Skeletal muscle tissue (tissue), 4 donors: ENCODE measurements around the gene SLC22A17. TPM values are rescaled to one million over a fixed set of nuclear protein-coding genes. Genes with fewer than 3 reads are reported as not detected.

ENCODE experiments used
- H3K27ac ChIP-seq: one replicate; pipeline ENCODE4 v1.7.0; 2013; ENCODE audit warnings: mild to moderate bottlenecking, low read depth, low read length, inconsistent platforms
- H3K27me3 ChIP-seq, 3 donors: one replicate each; pipeline ENCODE4 v1.7.0; 2013; ENCODE audit warnings: low read length in 3 of 3; ENCODE audit not compliant: control insufficient read depth in 3 of 3, insufficient read depth in 3 of 3
- H3K36me3 ChIP-seq, 3 donors: one replicate each; pipeline ENCODE4 v1.7.0; 2013; ENCODE audit warnings: low read length in 3 of 3; ENCODE audit not compliant: control insufficient read depth in 3 of 3, insufficient read depth in 3 of 3
- H3K4me1 ChIP-seq, 3 donors: one replicate each; pipeline ENCODE4 v1.7.0; 2013; ENCODE audit warnings: low read length in 3 of 3, mild to moderate bottlenecking in 3 of 3; ENCODE audit not compliant: control insufficient read depth in 3 of 3, insufficient read depth in 3 of 3
- H3K4me3 ChIP-seq, 3 donors: one replicate each; pipeline ENCODE4 v1.7.0; 2013; ENCODE audit warnings: low read length in 3 of 3
- H3K9ac ChIP-seq, 3 donors: one replicate each; pipeline ENCODE4 v1.7.0; 2013; ENCODE audit warnings: low read length in 3 of 3, mild to moderate bottlenecking in 3 of 3, moderate library complexity in 2 of 3, low read depth in 1 of 3
- H3K9me3 ChIP-seq, 3 donors: one replicate each; pipeline ENCODE4 v1.7.0; 2013; ENCODE audit warnings: low read length in 3 of 3; ENCODE audit not compliant: control insufficient read depth in 3 of 3
- total RNA-seq: library from RNA; depleted of rRNA; stranded (reverse); fragments of >200 nt; gene quantifications from one replicate; pipeline ENCODE4 v1.2.3, GENCODE V29; 2014
- donor health status: Osteomylitis.

Gene SLC22A17
- total RNA-seq, 1 donor from 2014 or later = 12.5 TPM

DNA sequence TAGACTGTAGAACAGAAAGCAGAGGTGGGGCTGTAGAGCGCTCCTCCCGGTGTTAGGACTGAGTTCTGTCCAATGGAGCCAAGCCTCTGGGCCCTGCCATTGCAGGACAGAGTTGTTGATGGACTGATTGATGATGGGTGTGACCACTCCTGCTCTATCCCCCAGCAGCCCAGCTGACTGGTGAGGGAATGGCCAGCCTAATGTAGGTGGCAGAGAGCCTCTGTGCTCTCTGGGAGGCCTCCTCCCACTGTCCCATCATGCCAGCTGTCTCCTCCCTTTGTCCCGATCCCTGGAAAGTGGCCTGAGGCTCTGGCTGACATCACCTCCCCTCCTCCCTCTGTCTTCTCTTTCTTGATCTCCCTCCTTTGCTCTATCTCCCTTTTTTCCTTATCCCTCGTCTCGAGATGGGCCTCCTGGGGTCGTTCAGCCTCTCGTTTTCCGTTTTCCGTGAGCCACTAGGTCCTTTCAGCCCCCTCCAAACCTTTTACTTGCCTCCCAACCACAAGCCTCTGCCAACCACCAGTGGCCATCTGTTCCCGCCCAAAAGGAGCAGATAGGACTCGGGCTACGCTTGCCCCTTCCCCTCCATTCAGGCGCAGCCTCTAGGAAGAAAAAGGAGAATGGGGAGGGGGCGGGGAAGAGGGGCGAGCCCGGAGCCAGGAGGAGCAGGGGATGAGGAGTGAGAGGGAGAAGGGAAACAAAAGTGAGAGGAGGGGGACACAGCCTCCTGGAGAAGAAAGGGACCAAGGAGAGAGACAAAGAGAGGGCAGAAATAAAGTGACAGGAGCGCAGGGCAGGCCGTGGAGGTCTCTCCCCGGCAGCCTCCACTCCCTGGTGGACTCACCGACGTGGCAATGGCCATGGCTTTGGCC lies 11.7 kb upstream of the SLC22A17 start:
- peaks cover 7 to 25% (median 24%) of the 10 kb centered on the region in 3 donors for H3K27me3 ChIP-seq
- H3K36me3 ChIP-seq = no peaks in the 10 kb centered on the region
- H3K4me1 ChIP-seq = peaks cover 0 to 16% (median 5%) of the 10 kb centered on the region in 3 donors
- H3K4me3 ChIP-seq = peak overlapping the region; percentile 65 to 71 (median 70)
- peak overlapping the region; percentile 65 to 83 (median 77) for H3K9ac ChIP-seq
- peak overlapping the region; percentile 80 for H3K27ac ChIP-seq
- H3K9me3 ChIP-seq = no peaks in the 10 kb centered on the region

DNA sequence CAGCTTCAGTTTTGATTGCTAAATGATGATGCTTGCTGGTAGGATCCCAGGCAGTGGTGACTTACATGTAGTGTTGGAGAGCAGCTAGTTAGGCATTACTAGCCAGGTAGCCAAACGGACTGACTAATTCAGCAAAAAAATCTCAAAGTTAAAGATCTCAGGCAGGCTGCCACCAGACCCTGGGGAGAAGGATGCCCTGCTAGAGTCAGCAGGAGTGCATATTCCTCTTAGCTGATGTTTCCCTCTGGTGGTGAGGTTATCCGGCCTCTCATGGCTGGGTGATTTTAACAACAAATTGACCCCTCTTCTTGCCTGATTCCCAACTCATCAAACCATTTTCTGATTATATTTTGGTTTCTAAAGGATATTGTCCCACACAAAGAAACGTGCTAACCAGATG lies 9.5 kb upstream of the SLC22A17 start:
- Histone ChIP-seq H3K4me3 (no peak overlapping the region), H3K4me1 (peaks cover 0 to 16% (median 5%) of the 10 kb centered on the region in 3 donors), H3K36me3 (no peaks in the 10 kb centered on the region), H3K27ac (no peak overlapping the region), H3K9ac (no peak overlapping the region), H3K9me3 (no peaks in the 10 kb centered on the region), H3K27me3 (peaks cover 7 to 30% (median 17%) of the 10 kb centered on the region in 3 donors)

DNA sequence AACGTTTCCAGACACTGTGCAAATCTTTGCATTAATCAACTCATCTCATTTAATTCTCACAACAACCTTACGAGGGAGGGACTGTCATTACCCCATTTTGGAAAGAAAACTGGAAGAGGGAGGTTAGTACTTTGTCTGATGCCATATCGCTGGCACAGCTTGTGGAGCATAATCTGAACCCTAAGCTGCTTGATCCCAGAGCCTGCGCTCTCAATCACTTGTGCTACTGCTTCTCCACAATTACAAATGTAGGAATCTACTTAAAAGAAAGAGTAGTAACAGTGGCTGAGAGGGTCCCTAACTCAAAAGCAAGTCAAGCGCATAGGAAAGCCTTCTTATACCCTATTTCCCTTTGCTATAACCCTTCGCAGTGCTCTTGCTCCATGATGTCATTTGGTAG lies 9.1 kb upstream of the SLC22A17 start:
- peaks cover 0 to 16% (median 5%) of the 10 kb centered on the region in 3 donors for H3K4me1 ChIP-seq
- H3K4me3 ChIP-seq = no peak overlapping the region
- H3K9ac ChIP-seq = no peak overlapping the region
- H3K27ac ChIP-seq = no peak overlapping the region
- no peaks in the 10 kb centered on the region for H3K36me3 ChIP-seq
- no peaks in the 10 kb centered on the region for H3K9me3 ChIP-seq
- H3K27me3 ChIP-seq = peaks cover 7 to 30% (median 13%) of the 10 kb centered on the region in 3 donors

DNA sequence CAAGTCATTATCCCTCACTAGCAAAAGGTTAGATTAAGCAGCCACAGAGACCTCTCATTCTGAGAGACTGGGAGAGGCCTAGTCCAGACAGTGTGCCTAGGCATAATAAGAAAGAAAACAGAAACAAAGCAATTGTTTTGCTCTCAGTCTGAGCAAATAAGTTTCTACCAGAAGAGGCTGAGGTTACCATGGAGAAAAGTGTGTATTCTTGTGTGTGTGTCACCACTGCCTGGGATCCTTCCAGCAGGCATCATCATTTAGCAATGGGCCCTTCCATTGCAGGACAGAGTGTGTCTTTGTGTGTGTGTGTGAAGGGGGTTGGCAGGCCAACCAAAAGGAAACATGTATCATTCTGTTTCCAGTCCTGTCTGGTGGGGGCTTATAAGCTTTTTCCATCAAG lies 8.6 kb upstream of the SLC22A17 start:
- H3K36me3 ChIP-seq = no peaks in the 10 kb centered on the region
- no peak overlapping the region for H3K9ac ChIP-seq

DNA sequence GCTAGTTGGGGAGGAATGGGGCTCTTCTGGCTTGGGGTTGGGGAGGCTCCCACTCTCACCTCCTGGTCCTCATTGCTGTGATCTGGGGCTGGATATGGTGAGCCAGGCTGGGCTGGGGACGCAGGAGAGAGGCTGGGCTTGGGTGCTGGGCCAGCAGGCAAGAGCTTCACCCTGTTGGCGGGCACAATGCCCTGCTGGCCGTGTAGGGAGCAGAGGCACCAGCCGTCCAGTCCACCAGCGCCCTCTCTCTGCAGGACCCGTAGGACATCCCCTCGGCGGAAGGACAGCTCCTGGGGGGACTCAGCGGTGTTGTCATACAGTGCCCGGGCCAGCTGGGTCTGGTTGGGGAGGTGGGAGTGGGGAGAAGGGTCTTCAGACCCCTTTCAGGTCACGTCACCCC lies 7.8 kb upstream of the SLC22A17 start:
- Histone ChIP-seq H3K27me3 (peaks cover 9 to 31% (median 17%) of the 10 kb centered on the region in 3 donors), H3K9me3 (no peaks in the 10 kb centered on the region), H3K9ac (no peak overlapping the region), H3K27ac (no peak overlapping the region), H3K4me1 (peaks cover 0 to 11% (median 5%) of the 10 kb centered on the region in 3 donors), H3K36me3 (no peaks in the 10 kb centered on the region), H3K4me3 (no peak overlapping the region)

More for the DNA sequence above, 8.6 kb upstream of the SLC22A17 start:
- Histone ChIP-seq H3K27ac (peak overlapping the region; percentile 8), H3K9me3 (no peaks in the 10 kb centered on the region), H3K27me3 (peaks cover 10 to 30% (median 10%) of the 10 kb centered on the region in 3 donors), H3K4me3 (no peak overlapping the region), H3K4me1 (peaks cover 0 to 16% (median 5%) of the 10 kb centered on the region in 3 donors)

DNA sequence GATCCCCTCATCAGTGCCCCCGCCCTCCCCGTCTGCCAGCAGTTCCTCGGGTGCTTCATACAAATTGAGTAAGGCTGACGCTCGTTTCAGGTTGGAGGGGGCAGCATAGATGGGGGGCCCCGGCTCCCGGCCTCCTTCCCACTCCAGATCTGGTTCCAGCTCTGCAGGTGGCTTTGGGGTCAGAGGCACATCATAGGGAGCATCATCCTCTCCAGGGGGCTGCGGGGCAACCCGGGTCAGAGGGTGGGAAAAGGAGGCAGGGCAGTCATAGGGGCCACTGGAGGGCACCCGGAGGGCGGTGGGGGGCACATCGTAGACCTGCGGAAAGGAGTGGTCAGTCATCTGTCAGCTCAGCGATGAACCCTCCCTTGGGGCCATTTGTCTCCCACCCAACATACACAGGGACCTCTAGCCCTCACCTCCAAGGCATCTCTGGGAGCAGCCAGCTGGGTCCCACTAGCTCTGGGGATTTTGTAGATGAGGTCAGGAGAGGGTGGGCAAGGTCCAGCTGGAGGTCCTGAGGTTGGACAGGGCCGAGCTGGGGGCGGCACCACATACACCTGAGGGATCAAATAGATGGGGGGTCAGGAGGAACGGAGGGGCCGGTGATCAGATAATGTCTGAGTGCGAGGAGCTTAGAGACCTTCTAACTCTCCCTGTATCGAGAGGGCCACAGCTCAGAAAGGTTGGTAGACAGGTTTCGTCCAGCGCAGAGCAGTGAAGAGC lies 7.2 kb upstream of the SLC22A17 start:
- Histone ChIP-seq H3K9me3 (no peaks in the 10 kb centered on the region), H3K27me3 (peaks cover 8 to 28% (median 18%) of the 10 kb centered on the region in 3 donors), H3K4me3 (no peak overlapping the region), H3K9ac (no peak overlapping the region), H3K4me1 (peaks cover 0 to 9% (median 4%) of the 10 kb centered on the region in 3 donors), H3K36me3 (no peaks in the 10 kb centered on the region), H3K27ac (no peak overlapping the region)

DNA sequence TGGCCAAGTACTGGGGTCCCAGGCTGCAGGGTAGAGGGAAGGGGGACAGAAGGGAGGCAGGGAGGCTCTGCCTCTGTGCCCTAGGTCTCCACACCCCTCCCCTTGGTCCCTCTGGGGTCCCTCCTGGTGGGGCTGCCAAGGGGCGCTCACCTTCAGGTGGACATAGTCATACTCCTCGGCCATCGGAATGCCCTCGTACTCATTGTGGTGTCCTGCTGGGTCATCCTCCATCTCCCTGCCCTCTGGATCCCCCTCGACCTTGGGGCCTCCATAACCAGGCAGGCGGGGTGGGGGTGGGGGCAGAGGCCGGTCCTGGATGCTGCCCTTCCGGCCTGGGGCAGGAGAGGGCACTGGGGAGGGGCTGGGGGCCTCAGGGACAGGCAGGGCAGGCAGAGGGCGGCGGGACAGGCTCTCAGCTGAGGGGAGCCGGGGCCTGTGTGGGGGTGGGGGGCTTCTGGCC lies 6.5 kb upstream of the SLC22A17 start:
- Histone ChIP-seq H3K27me3 (peaks cover 8 to 27% (median 15%) of the 10 kb centered on the region in 3 donors), H3K4me1 (peaks cover 0 to 5% (median 1%) of the 10 kb centered on the region in 3 donors), H3K27ac (no peak overlapping the region), H3K9ac (no peak overlapping the region), H3K9me3 (no peaks in the 10 kb centered on the region), H3K4me3 (no peak overlapping the region), H3K36me3 (no peaks in the 10 kb centered on the region)

DNA sequence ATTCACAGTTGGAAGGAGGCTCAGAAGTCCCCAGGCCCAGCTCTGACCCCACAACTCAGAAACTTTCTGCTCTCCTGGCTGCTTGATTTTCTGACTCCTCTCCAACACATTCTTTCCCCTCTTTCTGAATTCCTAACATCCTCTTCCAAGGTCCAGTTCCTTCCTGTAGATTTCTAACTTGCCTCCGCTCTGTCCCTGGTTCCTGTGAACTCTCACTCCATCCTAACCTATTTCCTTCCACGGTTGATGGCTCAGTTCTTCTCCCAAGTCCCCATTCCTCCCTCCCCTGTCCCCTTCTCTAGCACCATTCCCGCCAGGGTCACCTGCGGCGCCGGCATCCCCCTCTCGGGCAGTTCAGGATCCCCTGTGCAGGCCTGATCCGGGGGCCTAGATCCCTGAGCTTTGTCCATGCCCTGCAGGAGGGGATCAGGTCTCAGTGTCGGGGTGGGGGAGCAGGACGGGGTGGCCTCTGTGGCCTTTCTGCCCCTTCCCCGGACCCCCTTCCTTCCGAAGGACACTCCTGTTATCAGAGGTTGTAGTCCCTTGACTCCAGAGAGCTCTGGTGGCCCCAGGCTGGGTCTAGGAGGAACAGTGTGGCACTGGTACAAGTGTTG lies 6.0 kb upstream of the SLC22A17 start:
- Histone ChIP-seq H3K4me3 (no peak overlapping the region), H3K36me3 (no peaks in the 10 kb centered on the region), H3K9ac (no peak overlapping the region), H3K9me3 (no peaks in the 10 kb centered on the region), H3K27ac (no peak overlapping the region), H3K4me1 (no peaks in the 10 kb centered on the region), H3K27me3 (peaks cover 9 to 26% (median 15%) of the 10 kb centered on the region in 3 donors)

DNA sequence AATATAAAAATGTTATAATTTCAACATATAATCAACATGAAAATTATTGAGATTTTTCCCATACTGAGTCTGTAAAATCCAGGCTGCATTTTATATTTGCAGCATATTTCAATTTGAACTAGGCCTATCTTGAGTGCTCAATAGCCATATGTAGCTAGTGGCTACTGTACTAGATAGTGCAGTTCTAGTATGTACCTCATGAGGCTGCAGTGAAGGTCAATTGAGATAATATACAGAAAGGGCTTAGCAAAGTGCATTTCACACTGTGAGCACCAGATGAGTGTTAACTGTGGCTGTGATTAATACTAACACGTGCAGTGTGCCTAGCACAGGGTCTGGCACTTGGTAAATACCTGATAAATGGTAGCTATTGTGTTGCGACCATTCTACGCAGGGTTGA lies 5.4 kb upstream of the SLC22A17 start:
- H3K4me3 ChIP-seq = no peak overlapping the region
- no peaks in the 10 kb centered on the region for H3K9me3 ChIP-seq
- no peak overlapping the region for H3K27ac ChIP-seq
- peaks cover 14 to 30% (median 22%) of the 10 kb centered on the region in 3 donors for H3K27me3 ChIP-seq
- no peaks in the 10 kb centered on the region for H3K36me3 ChIP-seq
- H3K4me1 ChIP-seq = peaks cover 0 to 1% (median 0%) of the 10 kb centered on the region in 3 donors
- H3K9ac ChIP-seq = no peak overlapping the region
